ENCODE measurements around the gene ABCA6.

GRCh38 chr17:69188064-69188463 is 46.4 kb upstream of the ABCA6 start:
- TF ChIP-seq CTCF (IDR thresholded peaks at IDR 0.05; ENCODE audit: low read depth, low read length, poor library complexity, severe bottlenecking) (no peak), EZH2phosphoT487 (IDR thresholded peaks at IDR 0.05; ENCODE audit: borderline replicate concordance, low read length) (no peak)
